Upper lobe of left lung (tissue), 6 donors: Measurements from ENCODE around the gene OR9A2. TPM values are rescaled to one million over a fixed set of nuclear protein-coding genes. Genes with fewer than 3 reads are reported as not detected.

Experiments used
- ATAC-seq, 2 donors: fragments of 200-7000 bp; cut with Tn5 transposase; one replicate each; pipeline ENCODE4 v1.9.1; 2022; ENCODE audit warnings: mild to moderate bottlenecking in 2 of 2, moderate library complexity in 2 of 2; ENCODE audit not compliant: low FRiP score in 2 of 2
- DNase-seq, 2 donors: peaks; one replicate each; pipeline ENCODE4 v3.0.0-alpha.2; 2019 to 2020
- H3K27ac ChIP-seq, 4 donors: fragments of 200-600 bp; sonication (generic); one replicate each; pipeline ENCODE4 v1.5.1; 2016 to 2019
- H3K27me3 ChIP-seq, 4 donors: fragments of 200-600 bp; sonication (generic); one replicate each; pipeline ENCODE4 v1.5.1; 2017 to 2019
- H3K36me3 ChIP-seq, 4 donors: fragments of 200-600 bp; sonication (generic); one replicate each; pipeline ENCODE4 v1.5.1; 2016 to 2019
- H3K4me1 ChIP-seq, 4 donors: fragments of 200-600 bp; sonication (generic); one replicate each; pipeline ENCODE4 v1.5.1; 2018 to 2019
- H3K4me3 ChIP-seq, 4 donors: fragments of 200-600 bp; sonication (generic); one replicate each; pipeline ENCODE4 v1.5.1; 2017 to 2019; ENCODE audit warnings: mild to moderate bottlenecking in 2 of 4, moderate library complexity in 1 of 4
- H3K9me3 ChIP-seq, 4 donors: fragments of 200-600 bp; sonication (generic); one replicate each; pipeline ENCODE4 v1.5.1; 2018 to 2019
- EP300 ChIP-seq, 4 donors: sonication (generic); formaldehyde crosslinking; IDR thresholded peaks; one replicate each; pipeline ENCODE4 v1.5.1; 2017; ENCODE audit warnings: antibody characterized with exemption in 4 of 4, control low read depth in 2 of 4
- POLR2A ChIP-seq, 4 donors: fragments of 450-650 bp; IDR thresholded peaks; one replicate each; pipeline ENCODE4 v1.5.1; 2016 to 2017; ENCODE audit warnings: antibody characterized with exemption in 4 of 4, mild to moderate bottlenecking in 2 of 4
- POLR2AphosphoS5 ChIP-seq, 2 donors: sonication (generic); formaldehyde crosslinking; IDR thresholded peaks; one replicate each; pipeline ENCODE4 v1.5.1; 2017; ENCODE audit warnings: antibody characterized with exemption in 2 of 2
- WGBS, 2 donors: methylation state at CpG; one replicate each; pipeline ENCODE4 v1.1.5; 2017 to 2018; 5-methylcytosine and 5-hydroxymethylcytosine counted together
- total RNA-seq, 6 donors: library from RNA; depleted of rRNA in 4 of 6; stranded (reverse); fragments of >200 nt in 4 of 6; gene quantifications; one replicate each; pipeline versions ENCODE4 v1.1.0 to v1.2.1, GENCODE V29; 2016 to 2021
- TF ChIP-seq, protein P1 (sequence below), 6 experiments: fragments of 450-650 bp in 4 of 6; fragments of 200-600 bp in 2 of 6; sonication (generic) in 2 of 6; IDR thresholded peaks; one replicate each; pipeline ENCODE4 v1.5.1; 2016 to 2019; ENCODE audit warnings: antibody characterized with exemption in 6 of 6
- donor health status: DM: no; HTN: no; CAD: no; lungs with moderate emphysema.
- donor health status: DM: no; HTN: yes; CAD: no; lungs with severe emphysema.

The OR9A2 gene
- total RNA-seq, 6 donors from 2014 or later: not detected

DNA sequence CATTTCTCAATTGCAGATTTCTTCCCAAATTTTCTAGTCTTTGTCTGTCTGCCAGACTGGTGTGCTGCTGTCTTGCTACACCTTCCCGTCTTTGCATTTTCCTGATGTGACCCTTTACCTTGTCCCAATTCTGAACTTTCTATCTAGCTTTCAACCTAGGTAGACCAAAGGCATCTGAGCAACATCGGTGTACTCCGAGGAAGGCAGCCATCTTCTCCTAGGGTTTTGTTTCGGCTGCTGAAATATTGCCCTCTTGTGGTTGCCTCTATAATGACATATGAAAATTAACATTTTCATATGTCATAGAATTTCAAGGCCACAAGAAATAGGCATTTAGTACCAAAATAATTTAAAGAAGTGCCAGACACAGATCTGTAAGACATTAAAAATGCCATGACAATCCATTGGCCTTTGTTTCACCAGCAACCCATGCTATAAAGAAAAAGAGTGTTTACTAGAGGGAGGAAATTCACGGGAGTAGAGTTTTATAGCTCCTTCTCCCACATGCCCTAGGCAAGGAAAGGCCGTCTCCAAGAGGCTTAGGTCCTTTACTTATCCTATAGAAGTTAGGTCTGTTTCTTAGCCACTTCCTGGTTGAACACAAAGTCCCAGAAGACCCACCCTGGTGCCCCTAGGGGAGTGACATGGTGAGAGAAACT, 23.4 kb downstream of the OR9A2 start:
- DNase-seq: peak in 1 of 2 donors; percentile 30

DNA sequence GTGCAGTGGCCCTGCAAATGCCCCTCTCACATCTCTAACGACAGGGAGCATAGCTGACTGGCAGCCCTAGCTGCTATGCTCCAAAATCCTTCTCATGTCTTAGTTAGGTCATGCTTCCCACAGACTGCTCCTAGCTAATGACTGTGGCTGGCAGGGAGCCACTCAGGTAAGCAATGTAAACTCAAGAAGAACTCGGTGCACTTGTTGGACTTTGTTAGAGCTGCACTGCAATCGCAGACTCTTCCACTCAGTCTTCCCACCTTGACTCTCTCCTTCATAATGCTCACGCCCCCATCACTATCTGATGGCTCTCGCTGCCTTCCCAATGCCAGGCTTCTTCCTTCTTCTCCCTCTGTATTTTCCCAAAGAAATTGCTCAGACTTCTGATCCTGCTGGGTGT, 24.0 kb downstream of the OR9A2 start:
- H3K27ac ChIP-seq: no peak overlapping the region
- H3K4me1 ChIP-seq: peaks cover 4 to 9% (median 6%) of the 10 kb centered on the region in 4 donors
- ATAC-seq: no peak
- TF ChIP-seq, protein P1, sequence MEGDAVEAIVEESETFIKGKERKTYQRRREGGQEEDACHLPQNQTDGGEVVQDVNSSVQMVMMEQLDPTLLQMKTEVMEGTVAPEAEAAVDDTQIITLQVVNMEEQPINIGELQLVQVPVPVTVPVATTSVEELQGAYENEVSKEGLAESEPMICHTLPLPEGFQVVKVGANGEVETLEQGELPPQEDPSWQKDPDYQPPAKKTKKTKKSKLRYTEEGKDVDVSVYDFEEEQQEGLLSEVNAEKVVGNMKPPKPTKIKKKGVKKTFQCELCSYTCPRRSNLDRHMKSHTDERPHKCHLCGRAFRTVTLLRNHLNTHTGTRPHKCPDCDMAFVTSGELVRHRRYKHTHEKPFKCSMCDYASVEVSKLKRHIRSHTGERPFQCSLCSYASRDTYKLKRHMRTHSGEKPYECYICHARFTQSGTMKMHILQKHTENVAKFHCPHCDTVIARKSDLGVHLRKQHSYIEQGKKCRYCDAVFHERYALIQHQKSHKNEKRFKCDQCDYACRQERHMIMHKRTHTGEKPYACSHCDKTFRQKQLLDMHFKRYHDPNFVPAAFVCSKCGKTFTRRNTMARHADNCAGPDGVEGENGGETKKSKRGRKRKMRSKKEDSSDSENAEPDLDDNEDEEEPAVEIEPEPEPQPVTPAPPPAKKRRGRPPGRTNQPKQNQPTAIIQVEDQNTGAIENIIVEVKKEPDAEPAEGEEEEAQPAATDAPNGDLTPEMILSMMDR (IDR thresholded peaks at IDR 0.05): no peak
- TF ChIP-seq EP300 (IDR thresholded peaks at IDR 0.05) (no peak), POLR2AphosphoS5 (IDR thresholded peaks at IDR 0.05) (no peak), POLR2A (IDR thresholded peaks at IDR 0.05) (no peak)
- 63 to 69% methylated on average over 5 of the region's 5 CpGs for WGBS, 2 donors
- peak in 1 of 2 donors; percentile 51 for DNase-seq
- H3K4me3 ChIP-seq: peak overlapping the region in 2 of 4 donors; percentile 28 to 29
- no peaks in the 10 kb centered on the region for H3K9me3 ChIP-seq
- no peaks in the 10 kb centered on the region for H3K27me3 ChIP-seq
- no peaks in the 10 kb centered on the region for H3K36me3 ChIP-seq

More for the DNA sequence above, 23.4 kb downstream of the OR9A2 start:
- ATAC-seq: peak; percentile 79 to 81
- Histone ChIP-seq H3K9me3 (no peaks in the 10 kb centered on the region), H3K27me3 (no peaks in the 10 kb centered on the region), H3K27ac (no peak overlapping the region), H3K36me3 (no peaks in the 10 kb centered on the region), H3K4me1 (peaks cover 4 to 13% (median 6%) of the 10 kb centered on the region in 4 donors), H3K4me3 (peak overlapping the region in 2 of 4 donors; percentile 28 to 29)
- TF ChIP-seq EP300 (IDR thresholded peaks at IDR 0.05) (no peak), POLR2A (IDR thresholded peaks at IDR 0.05) (no peak), POLR2AphosphoS5 (IDR thresholded peaks at IDR 0.05) (no peak)
- TF ChIP-seq, protein P1 (IDR thresholded peaks at IDR 0.05): peak; percentile 51 to 80 (median 69)
- 28 to 41% methylated on average over 6 of the region's 6 CpGs for WGBS, 2 donors

DNA sequence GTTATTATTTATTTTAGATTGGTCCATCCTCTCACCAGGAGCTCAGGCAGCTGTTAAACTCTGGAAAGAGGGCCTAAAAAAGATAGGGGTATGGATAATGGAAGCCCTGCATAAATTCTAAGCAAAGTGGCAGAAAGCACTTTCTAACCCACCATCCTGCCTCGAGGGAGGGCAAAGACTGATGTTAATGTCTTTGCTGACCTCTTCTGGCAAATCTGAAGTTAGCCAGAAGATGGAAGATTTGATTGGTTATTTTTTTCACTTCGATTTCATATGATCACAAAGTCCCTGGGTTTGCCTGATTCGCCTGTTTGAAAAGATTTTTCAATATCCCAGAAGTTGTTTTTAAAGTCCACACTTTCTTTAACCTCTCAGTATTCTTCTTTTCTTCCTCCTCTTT, 24.8 kb downstream of the OR9A2 start:
- no peak for DNase-seq
- Histone ChIP-seq H3K27ac (no peak overlapping the region), H3K27me3 (no peaks in the 10 kb centered on the region), H3K4me1 (peaks cover 4 to 8% (median 6%) of the 10 kb centered on the region in 4 donors), H3K9me3 (no peaks in the 10 kb centered on the region), H3K4me3 (no peak overlapping the region), H3K36me3 (no peaks in the 10 kb centered on the region)
- no peak for ATAC-seq
- 52% methylated on average over 3 of the region's 3 CpGs for WGBS, 2 donors
- TF ChIP-seq POLR2AphosphoS5 (IDR thresholded peaks at IDR 0.05) (no peak), EP300 (IDR thresholded peaks at IDR 0.05) (no peak), POLR2A (IDR thresholded peaks at IDR 0.05) (no peak)
- TF ChIP-seq, protein P1 (IDR thresholded peaks at IDR 0.05): no peak

DNA sequence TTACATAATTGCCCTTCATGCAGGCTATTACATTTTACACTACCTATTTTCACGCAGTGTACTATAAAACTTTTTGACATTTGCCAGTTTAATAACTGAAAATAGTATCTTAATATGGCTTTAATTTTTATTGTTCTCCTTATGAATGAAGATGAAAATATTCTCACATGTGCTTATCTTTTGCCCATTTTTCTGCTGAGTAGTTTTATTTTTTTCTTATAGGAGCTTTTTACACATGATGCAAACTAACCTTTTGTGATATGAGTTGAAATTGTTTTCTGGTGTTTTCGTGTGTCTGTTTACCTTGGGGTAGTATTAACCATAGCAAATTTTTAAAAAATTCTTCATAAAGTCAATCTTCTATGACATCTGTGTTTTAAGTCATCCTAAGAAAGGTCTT, 26.3 kb downstream of the OR9A2 start:
- Histone ChIP-seq H3K4me1 (peaks cover 4 to 8% (median 6%) of the 10 kb centered on the region in 4 donors), H3K4me3 (no peak overlapping the region), H3K36me3 (no peaks in the 10 kb centered on the region), H3K27me3 (no peaks in the 10 kb centered on the region), H3K9me3 (no peaks in the 10 kb centered on the region), H3K27ac (no peak overlapping the region)
- 90 to 94% methylated on average over 2 of the region's 2 CpGs for WGBS, 2 donors
- ATAC-seq (no peak), DNase-seq (no peak)
- TF ChIP-seq, protein P1 (IDR thresholded peaks at IDR 0.05): no peak
- TF ChIP-seq POLR2A (IDR thresholded peaks at IDR 0.05) (no peak), POLR2AphosphoS5 (IDR thresholded peaks at IDR 0.05) (no peak), EP300 (IDR thresholded peaks at IDR 0.05) (no peak)

DNA sequence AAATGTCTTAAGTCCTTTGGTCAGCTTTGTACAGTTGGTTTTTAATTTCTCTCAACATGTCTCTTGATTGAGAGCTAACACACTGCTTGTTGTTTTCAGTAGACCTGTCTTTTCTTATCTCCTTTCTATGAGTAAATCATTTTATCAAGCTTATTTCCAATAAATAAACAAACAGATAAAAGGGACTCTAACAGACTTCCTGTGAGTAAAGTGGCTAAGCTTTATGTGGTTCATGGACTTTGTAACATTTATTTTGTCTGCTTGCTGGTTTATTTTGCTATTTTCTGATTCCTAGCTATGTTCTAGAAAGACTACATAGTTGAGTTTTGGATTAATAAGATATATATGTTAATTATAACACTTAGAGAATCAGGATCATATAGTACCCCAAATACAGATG, 27.1 kb downstream of the OR9A2 start:
- H3K27ac ChIP-seq: no peak overlapping the region
- TF ChIP-seq, protein P1 (IDR thresholded peaks at IDR 0.05): no peak
- TF ChIP-seq POLR2AphosphoS5 (IDR thresholded peaks at IDR 0.05) (no peak), EP300 (IDR thresholded peaks at IDR 0.05) (no peak), POLR2A (IDR thresholded peaks at IDR 0.05) (no peak)
- DNase-seq (no peak), ATAC-seq (no peak)
- no peaks in the 10 kb centered on the region for H3K36me3 ChIP-seq
- H3K4me3 ChIP-seq: no peak overlapping the region
- no peaks in the 10 kb centered on the region for H3K27me3 ChIP-seq
- peaks cover 4 to 8% (median 6%) of the 10 kb centered on the region in 4 donors for H3K4me1 ChIP-seq
- H3K9me3 ChIP-seq: no peaks in the 10 kb centered on the region
